K562 (cell line): ENCODE data around the gene ITGB2. TPM values are rescaled to one million over a fixed set of nuclear protein-coding genes. Genes with fewer than 3 reads are reported as not detected.

Source experiments
- ARID4B ChIP-seq: sonication (generic); formaldehyde crosslinking; IDR thresholded peaks from 2 replicates; pipeline ENCODE4 v1.8.0; 2022; ENCODE audit warnings: mild to moderate bottlenecking, missing genetic modification reagents
- BHLHE40 ChIP-seq: IDR thresholded peaks from 2 replicates; pipeline ENCODE4 v1.6.1; 2011; ENCODE audit warnings: low read length, improper control_type of control experiment
- HNRNPUL1 ChIP-seq: fragments of 200-400 bp; formaldehyde crosslinking; IDR thresholded peaks from 2 replicates; pipeline ENCODE4 v1.6.1; 2017; ENCODE audit warnings: low read length
- KDM4B ChIP-seq, 2 experiments: fragments of 450-650 bp in 1 of 2; sonication (generic) in 1 of 2; IDR thresholded peaks; 2 replicates each; pipeline ENCODE4 v1.6.1; 2016 to 2017; ENCODE audit warnings: borderline replicate concordance in 2 of 2, antibody characterized with exemption in 1 of 2, low read depth in 1 of 2, mild to moderate bottlenecking in 1 of 2
- MYC ChIP-seq, 2 experiments: fragments of 250-450 bp in 1 of 2; sonication (Bioruptor Pico) in 1 of 2; IDR thresholded peaks; 2 replicates each; pipeline versions ENCODE4 v1.5.1 to v1.6.1; 2012 to 2021; ENCODE audit warnings: low read depth in 2 of 2, borderline replicate concordance in 1 of 2, improper control_type of control experiment in 1 of 2, low read length in 1 of 2, mild to moderate bottlenecking in 1 of 2, moderate library complexity in 1 of 2
- POLR2B ChIP-seq: fragments of 450-650 bp; IDR thresholded peaks from 2 replicates; pipeline ENCODE4 v1.6.1; 2018; ENCODE audit warnings: low read depth; ENCODE audit not compliant: partially characterized antibody
- PREB ChIP-seq: sonication (generic); formaldehyde crosslinking; IDR thresholded peaks from 2 replicates; pipeline ENCODE4 v1.8.1; 2023; ENCODE audit warnings: mild to moderate bottlenecking, missing genetic modification reagents
- RFX5 ChIP-seq: IDR thresholded peaks from 2 replicates; pipeline ENCODE4 v1.6.1; 2011; ENCODE audit warnings: low read depth, mild to moderate bottlenecking, improper control_type of control experiment, low read length
- SOX6 ChIP-seq: fragments of 450-650 bp; IDR thresholded peaks from 2 replicates; pipeline ENCODE4 v1.6.1; 2014; ENCODE audit warnings: mild to moderate bottlenecking
- TCFL5 ChIP-seq: fragments of 250-450 bp; sonication (Bioruptor Pico); conservative IDR thresholded peaks from 2 replicates; pipeline ENCODE4 v1.6.1; 2021; ENCODE audit warnings: mild to moderate bottlenecking, moderate library complexity, matching md5 sums
- ZNF589 ChIP-seq: fragments of 200-800 bp; sonication (Bioruptor generic); IDR thresholded peaks from 2 replicates; pipeline ENCODE4 v1.6.1; 2016; ENCODE audit warnings: low read depth, missing genetic modification characterization, missing compliant biosample characterization
- polyA plus RNA-seq, 8 experiments: library from polyadenylated mRNA; depleted of rRNA in 4 of 8; stranded (reverse) in 5 of 8; unstranded in 3 of 8; fragments of >200 nt; fragmentation: Nextera tagmentation in 2 of 8; fragmentation: Illumina TruSeq in 1 of 8; extraction: Ambion mirVana in 2 of 8; extraction: Trizol in 1 of 8; gene quantifications; 2 replicates each; pipeline versions ENCODE4 v1.2.1 to v1.2.3, GENCODE V29; 2011 to 2014; ENCODE audit warnings: inconsistent platforms in 1 of 8, missing spikeins in 1 of 8
- total RNA-seq, 7 experiments: library from RNA; depleted of rRNA in 6 of 7; stranded (reverse); fragments of >200 nt in 6 of 7; fragmentation: Illumina TruSeq in 2 of 7; extraction: Trizol in 2 of 7; gene quantifications; 2 replicates each; pipeline versions ENCODE4 v1.2.1 to v1.2.3, GENCODE V29; 2011 to 2021; ENCODE audit warnings: low replicate concordance in 1 of 7
- TF ChIP-seq, protein P1 (sequence below): fragments of 450-650 bp; formaldehyde crosslinking; IDR thresholded peaks from 2 replicates; pipeline ENCODE4 v1.4.0; 2020; ENCODE audit warnings: mild to moderate bottlenecking, mixed read lengths
- TF ChIP-seq, protein P2 (sequence below), 2 experiments: fragments of 200-800 bp in 1 of 2; sonication (Bioruptor generic) in 1 of 2; sonication (generic) in 1 of 2; formaldehyde crosslinking in 1 of 2; IDR thresholded peaks in 1 of 2; conservative IDR thresholded peaks in 1 of 2; 2 replicates each; pipeline versions ENCODE4 v1.5.0 to v1.6.1; 2016 to 2020; ENCODE audit warnings: missing compliant biosample characterization in 1 of 2, missing genetic modification characterization in 1 of 2, missing genetic modification reagents in 1 of 2
- TF ChIP-seq, protein P3 (sequence below): fragments of 250-450 bp; sonication (Bioruptor Pico); IDR thresholded peaks from 2 replicates; pipeline ENCODE4 v1.5.0; 2021; ENCODE audit warnings: mild to moderate bottlenecking, borderline replicate concordance

Gene ITGB2
- total and polyA plus RNA-seq, 9 of the 15 experiments (the other 6 are each of a cell fraction or from before 2014, with no cell fraction given) = 0.07 to 1.3 (median 0.51) TPM; not detected in 2

- TF ChIP-seq, protein P1, sequence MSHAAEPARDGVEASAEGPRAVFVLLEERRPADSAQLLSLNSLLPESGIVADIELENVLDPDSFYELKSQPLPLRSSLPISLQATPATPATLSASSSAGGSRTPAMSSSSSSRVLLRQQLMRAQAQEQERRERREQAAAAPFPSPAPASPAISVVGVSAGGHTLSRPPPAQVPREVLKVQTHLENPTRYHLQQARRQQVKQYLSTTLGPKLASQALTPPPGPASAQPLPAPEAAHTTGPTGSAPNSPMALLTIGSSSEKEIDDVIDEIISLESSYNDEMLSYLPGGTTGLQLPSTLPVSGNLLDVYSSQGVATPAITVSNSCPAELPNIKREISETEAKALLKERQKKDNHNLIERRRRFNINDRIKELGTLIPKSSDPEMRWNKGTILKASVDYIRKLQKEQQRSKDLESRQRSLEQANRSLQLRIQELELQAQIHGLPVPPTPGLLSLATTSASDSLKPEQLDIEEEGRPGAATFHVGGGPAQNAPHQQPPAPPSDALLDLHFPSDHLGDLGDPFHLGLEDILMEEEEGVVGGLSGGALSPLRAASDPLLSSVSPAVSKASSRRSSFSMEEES (CRISPR knock-in tag) = peak; percentile 39; the same call in 1 of the 2 replicates
- TF ChIP-seq PREB (no peak), RFX5 (no peak), HNRNPUL1 (no peak), ZNF589 (CRISPR knock-in tag) (no peak), ARID4B (no peak), KDM4B (IDR thresholded peaks at IDR 0.05; ENCODE audit: borderline replicate concordance in 2 of 2, low read depth in 1 of 2) (no peak), SOX6 (no peak), TCFL5 (CRISPR knock-in tag) (no peak), POLR2B (no peak), BHLHE40 (peak; percentile 93), MYC (IDR thresholded peaks at IDR 0.05; ENCODE audit: low read depth, low read length) (peak; percentile 65), MYC (CRISPR knock-in tag; IDR thresholded peaks at IDR 0.05; ENCODE audit: borderline replicate concordance, low read depth) (no peak)
- TF ChIP-seq, protein P2, sequence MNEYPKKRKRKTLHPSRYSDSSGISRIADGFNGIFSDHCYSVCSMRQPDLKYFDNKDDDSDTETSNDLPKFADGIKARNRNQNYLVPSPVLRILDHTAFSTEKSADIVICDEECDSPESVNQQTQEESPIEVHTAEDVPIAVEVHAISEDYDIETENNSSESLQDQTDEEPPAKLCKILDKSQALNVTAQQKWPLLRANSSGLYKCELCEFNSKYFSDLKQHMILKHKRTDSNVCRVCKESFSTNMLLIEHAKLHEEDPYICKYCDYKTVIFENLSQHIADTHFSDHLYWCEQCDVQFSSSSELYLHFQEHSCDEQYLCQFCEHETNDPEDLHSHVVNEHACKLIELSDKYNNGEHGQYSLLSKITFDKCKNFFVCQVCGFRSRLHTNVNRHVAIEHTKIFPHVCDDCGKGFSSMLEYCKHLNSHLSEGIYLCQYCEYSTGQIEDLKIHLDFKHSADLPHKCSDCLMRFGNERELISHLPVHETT (CRISPR knock-in tag; conservative IDR thresholded peaks at IDR 0.05 in 1 of 2, IDR thresholded peaks at IDR 0.05 in 1 of 2) = no peak
- TF ChIP-seq, protein P3, sequence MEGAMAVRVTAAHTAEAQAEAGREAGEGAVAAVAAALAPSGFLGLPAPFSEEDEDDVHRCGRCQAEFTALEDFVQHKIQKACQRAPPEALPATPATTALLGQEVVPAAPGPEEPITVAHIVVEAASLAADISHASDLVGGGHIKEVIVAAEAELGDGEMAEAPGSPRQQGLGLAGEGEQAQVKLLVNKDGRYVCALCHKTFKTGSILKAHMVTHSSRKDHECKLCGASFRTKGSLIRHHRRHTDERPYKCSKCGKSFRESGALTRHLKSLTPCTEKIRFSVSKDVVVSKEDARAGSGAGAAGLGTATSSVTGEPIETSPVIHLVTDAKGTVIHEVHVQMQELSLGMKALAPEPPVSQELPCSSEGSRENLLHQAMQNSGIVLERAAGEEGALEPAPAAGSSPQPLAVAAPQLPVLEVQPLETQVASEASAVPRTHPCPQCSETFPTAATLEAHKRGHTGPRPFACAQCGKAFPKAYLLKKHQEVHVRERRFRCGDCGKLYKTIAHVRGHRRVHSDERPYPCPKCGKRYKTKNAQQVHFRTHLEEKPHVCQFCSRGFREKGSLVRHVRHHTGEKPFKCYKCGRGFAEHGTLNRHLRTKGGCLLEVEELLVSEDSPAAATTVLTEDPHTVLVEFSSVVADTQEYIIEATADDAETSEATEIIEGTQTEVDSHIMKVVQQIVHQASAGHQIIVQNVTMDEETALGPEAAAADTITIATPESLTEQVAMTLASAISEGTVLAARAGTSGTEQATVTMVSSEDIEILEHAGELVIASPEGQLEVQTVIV (CRISPR knock-in tag) = no peak
Measured at GRCh38 chr21:44836666-44837471, 83.8 kb downstream of the ITGB2 start (continued).
